Head of caudate nucleus (tissue), 42 donors: ENCODE measurements around the gene CHD6.
A peak's percentile ranks its signal among the peaks of the same experiment; 100 is the strongest.

Source experiments
- DNase-seq, 42 donors: peaks; one replicate each; pipeline versions ENCODE4 v3.0.0 to v3.0.0-alpha.2; 2020 to 2021; ENCODE audit warnings: mixed read lengths in 7 of 42
- intact Hi-C: fragments of 100-400 bp; cut with DNase I; formaldehyde crosslinking; loops from one replicate; pipeline ENCODE4 v1.15.0; 2022

The CHD6 gene

GRCh38 chr20:41367393-41367695 is 250.8 kb downstream of the CHD6 start:
- intact Hi-C loops: no loop called here
- DNase-seq: no peak

GRCh38 chr20:41366546-41367392 is 251.4 kb downstream of the CHD6 start, which contains the start of gene EMILIN3:
Gene EMILIN3, minus strand, starts transcription at chr20:41366818. Its CDS starts 184 bp downstream, at chr20:41366634.
- no peak for DNase-seq
- intact Hi-C loops: no loop called here

GRCh38 chr20:41365777-41366545 is 252.2 kb downstream of the CHD6 start:
- no peak for DNase-seq

GRCh38 chr20:41364967-41365765 is 253.0 kb downstream of the CHD6 start:
- intact Hi-C loops: no loop called here
- DNase-seq: no peak

More at GRCh38 chr20:41365777-41366545, 252.2 kb downstream of the CHD6 start:
- intact Hi-C loops: no loop called here

DNA sequence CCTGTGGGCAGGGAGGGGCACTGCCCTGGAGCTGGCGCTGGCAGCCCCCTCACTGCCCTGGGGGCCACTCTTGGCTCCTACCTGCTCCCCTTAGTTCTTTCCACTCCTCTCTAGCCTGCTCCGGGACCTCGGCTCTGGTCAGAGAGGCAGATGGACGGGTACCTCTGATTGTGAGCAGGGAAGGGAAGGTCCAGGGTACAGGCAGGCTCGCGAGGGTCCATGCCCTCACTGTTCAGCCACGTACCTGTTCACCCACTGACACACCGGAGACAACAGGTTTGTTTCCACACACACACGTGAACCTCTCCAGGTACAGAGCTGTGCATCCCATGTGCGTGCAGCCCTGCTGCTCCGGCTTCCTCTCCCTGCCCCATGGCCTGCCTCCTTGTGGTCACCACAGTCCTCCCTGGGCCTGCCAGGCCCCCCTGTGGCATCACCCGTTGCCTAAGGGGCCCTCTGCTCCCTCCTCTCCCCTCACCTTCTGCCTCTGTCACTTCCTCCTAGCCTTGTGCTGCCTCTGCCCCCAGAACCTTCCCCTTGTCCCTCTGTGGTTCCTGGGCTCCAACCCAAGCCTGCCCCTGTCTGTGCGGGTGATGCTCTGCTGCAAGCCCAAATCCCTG is 253.8 kb downstream of the CHD6 start:
- no peak for DNase-seq
- intact Hi-C loops: no loop called here

DNA sequence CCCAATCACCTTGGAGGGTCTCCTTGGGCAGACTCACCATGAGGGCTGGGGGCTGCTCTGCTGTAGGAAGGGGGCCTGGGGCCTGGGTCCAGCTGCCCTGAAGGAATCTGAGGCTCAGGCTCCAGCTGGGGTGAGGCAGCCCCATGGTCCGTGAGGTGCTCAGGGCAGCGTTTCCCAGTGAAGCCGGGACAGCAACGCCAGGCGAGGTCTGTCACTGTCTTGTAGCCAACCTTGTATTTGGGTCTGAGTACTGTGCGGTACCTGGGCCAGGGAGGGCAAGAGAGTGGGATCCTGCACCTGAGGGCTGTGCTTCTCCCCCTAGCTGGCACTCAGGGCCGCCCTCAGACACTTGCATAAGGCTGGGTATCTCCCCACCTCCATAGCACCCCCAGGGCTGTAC is 254.6 kb downstream of the CHD6 start:
- DNase-seq: no peak
- intact Hi-C loops: no loop called here

DNA sequence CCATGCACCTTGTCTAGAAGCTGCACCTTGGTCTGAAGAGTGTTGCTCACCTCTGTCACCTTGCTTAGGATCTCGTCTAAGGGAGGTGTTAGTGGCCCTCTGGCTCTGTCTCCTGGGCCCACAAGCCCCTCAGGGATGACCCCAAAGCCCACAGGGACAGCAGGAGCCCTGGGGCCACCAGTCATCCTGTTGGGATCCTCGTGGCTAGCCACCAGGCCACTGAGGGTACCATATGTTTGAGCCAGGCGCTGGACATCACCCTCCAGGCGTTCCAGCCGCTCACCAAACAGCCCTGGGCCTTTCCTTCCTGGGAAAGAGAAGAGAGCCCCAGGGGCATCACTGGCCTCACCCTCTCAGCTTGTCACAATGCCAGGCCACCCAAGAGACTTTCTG is 255.4 kb downstream of the CHD6 start:
- DNase-seq: no peak
- intact Hi-C loops: no loop called here

DNA sequence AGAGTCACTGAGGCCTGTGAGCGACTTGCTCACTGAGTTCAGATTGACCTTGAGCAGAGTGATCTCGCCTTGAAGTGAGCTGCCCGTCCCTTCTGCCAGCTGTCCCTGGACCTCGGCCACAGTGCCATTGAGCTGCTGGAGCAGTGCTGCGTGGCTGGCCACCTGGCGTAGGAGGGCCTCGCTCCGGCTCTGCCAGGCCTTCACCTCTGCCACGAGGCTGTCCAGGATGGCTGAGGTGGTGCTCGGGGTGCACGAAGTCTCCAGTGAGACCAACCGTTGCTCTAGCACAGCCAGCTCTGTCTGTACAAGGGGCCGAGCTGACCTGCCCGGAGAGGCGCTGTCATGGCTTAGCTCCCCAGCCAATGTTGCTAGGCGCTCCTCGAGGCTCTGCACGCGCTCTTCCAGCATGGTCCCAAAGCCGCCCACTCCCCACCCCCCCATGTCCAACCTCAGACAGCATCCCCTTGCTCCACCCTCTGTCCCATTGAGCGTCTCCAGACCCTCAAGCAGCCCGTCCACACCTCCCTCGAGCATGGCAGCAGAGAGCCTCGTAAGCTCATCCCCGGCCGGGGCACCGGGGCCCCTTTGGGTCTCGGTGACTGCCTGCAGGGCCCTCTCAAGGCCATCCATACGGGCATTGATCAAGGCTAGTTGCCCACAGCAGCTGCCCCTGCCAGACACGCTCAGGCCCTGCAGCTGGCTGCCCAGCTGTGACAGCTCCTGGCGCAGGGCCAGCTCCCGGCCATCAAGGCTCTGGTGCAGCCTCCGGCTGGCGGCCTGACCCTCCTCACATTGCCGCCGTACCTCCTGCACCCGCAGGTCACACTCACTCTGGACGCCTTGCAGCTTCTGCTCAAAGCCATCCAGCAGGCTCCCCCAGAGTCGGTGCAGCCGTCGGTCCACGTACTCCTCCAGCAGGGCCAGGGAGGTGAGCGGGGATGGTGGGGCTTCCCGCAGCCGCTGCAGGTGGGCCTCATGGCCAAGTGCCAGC is 256.1 kb downstream of the CHD6 start:
- peak in 27 of 42 donors; percentile 16 to 69 (median 50) for DNase-seq
- intact Hi-C loops: no loop called here

DNA sequence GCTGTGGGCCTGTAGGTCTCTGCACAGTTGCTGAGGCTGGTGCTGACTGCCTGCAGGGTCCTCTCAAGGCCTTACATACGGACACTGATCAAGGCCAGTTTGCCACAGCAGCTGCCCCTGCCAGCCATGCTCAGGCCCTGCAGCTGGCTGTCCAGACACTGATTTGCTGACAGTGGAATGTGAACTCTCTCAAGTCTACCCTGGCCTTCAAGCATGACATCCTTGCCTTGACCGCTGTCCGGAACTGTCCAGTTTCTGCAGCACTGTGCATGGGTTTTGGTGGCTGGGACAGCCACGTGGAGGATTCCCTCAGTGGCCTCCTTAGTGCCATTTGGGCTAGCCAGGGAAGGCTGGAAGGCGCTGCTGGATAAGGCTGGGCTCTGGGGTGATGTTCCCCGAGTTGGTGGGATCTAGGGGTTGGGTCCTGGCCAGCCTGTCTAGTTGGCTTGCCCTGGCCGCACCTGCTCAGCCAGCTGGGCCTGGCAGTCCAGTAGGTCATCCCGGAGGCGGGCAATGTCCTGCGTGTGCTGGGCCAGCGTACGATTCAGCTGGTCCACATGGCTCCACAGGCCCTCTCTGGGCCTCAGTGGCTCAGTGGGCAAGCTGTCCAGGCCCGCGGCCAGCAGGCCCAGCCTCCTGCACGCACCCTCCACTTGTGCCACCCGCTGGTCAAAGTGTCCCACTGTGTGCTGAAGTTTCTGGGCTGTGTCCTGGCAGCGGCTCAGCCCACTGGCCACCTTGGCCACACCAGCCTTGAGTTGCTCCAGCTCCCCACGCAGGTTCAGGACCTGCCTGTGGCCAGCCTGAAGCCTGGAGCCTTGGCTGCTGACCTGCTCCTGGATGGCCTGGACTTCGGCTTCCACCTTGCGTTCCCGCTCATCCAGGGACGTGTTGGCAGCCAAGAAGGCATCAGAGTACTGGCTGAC is 257.1 kb downstream of the CHD6 start:
- intact Hi-C loops: no loop called here
- no peak for DNase-seq

GRCh38 chr20:41359541-41360011 is 258.6 kb downstream of the CHD6 start:
- peak in 3 of 42 donors; percentile 21 to 26 (median 23) for DNase-seq
- intact Hi-C loops: no loop called here

DNA sequence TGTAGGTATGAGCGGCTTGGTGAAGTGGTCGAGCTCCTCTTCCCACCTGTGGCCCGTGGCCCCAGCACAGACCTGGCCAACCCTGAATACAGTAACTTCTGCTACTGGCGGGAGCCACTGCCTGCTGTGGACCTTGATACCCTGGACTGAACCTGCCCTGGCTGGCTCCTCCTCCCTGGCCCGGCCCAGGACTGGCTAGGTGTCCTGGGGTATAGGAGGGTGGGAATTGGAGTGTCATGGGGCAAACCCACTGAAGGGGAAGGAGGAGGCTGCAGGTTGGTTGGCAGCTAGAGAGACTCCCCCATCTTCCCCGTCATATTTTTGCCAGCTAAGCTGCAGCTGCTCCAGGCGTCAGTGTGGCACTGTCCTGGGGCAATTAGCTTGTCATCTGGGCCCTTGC is 259.5 kb downstream of the CHD6 start:
- intact Hi-C loops: no loop called here
- DNase-seq: no peak

GRCh38 chr20:41358230-41358629 is 259.9 kb downstream of the CHD6 start:
- intact Hi-C loops: no loop called here
- DNase-seq: no peak

DNA sequence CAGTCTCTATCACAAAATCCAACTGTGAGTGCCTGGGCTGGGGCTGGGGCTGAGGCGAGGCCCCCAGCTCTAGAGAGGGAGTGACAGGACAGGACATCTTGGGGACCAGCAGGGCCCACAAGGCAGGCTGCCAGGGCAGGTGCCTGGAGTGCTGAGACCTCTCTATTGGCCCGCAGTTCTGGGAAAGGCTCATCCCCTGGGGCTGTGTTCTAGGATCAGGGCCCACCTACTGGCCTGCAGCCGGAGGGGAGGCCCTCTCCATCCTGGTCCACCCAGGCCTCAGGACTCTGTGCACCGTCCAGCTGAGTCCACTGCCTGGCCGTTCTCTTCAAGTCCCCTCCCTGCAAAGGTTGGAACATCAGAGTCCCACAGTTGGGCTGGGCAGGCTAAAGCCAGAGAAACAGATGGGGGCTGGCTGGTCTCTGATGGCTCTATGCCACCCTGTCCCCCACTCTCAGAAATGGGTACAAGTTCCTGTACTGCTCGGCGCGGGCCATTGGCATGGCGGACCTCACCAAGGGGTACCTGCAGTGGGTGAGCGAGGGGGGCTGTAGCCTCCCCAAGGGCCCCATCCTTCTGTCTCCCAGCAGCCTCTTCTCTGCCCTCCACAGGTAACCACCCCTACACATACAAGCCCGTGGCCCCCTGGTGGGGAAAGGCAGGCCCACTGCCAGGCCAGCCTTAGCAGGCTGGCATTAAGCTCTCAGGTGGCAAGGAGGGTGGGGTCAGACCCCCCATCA is 260.6 kb downstream of the CHD6 start:
- no peak for DNase-seq
- intact Hi-C loops: no loop called here

DNA sequence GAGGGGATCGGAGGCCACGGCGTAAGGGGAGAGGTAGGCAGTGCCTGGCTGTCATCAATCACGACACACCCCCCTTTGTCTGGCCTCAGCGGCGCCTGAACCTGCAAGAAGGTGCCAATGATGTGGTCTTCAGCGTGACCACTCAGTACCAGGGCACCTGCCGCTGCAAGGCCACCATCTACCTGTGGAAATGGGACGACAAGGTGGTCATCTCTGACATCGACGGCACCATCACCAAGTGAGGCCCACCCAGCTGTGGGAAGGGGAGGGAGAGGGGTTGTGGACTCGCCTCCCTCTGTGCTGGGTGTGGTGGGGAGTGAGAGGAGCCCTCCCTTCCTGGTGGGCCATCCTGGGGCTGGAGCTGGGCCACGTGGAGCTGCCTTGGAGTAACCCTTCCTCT is 261.2 kb downstream of the CHD6 start:
- intact Hi-C loops: no loop called here
- DNase-seq: no peak

DNA sequence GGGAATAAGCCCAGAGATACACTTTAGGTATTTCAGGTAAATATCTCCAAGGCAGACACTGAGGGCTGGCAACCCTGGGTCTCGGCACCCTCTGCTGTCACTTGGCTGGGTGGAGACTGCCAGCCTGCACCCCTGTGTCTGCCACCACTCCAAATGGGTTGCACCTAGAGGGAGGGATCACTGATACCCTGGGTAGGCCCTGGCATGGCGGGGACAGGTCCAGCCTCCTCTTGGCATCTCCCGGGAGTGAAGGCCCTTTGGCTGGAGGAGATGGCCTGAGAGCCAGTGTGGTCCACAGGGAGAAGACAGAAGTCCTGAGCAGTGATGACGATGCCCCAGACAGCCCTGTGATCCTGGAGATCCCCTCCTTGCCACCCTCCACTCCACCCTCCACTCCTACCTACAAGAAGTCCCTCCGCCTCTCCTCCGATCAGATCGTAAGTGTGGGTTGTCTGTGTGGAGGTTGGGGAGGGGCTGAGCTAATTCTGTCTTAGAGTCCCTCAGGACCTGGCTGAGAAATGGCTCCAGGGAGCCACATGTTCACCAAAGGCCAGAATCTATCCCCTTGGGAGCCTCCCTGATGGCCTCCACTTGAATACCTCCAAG is 262.5 kb downstream of the CHD6 start:
- intact Hi-C loops: no loop called here
- DNase-seq: no peak

- no peak for DNase-seq
- intact Hi-C loops: no loop called here
Measured at GRCh38 chr20:41355192-41355591, 263.0 kb downstream of the CHD6 start.
